Hepatic stellate cell (primary cell): ENCODE data around the gene ANAPC15.

Source experiments
- DNase-seq: peaks from one replicate; pipeline ENCODE4 v3.0.0; 2011; ENCODE audit warnings: low spot score

Gene ANAPC15

GRCh38 chr11:72085621-72086351, 26.7 kb downstream of the ANAPC15 start:
- no peak for DNase-seq

DNA sequence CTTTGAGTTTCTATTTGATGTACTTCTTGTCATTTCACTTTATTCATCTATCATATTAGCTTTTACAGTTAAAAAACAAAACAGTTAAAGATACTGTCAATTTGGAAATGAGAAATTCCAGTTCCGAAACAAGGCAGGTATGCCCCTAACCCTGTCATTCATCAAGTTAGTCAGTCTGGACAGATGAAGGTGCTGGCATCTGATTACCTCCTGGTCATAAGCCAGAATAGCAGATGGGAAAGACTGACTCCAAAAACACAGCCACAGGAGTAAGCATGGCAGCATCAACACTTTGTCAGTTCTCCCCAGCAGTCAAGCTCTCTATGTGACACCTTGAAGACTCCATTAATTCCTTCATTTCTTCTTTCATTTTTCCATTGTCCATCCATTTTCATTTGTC, 27.5 kb downstream of the ANAPC15 start:
- no peak for DNase-seq

- DNase-seq: no peak
Measured at GRCh38 chr11:72084076-72084475, 28.4 kb downstream of the ANAPC15 start.

DNA sequence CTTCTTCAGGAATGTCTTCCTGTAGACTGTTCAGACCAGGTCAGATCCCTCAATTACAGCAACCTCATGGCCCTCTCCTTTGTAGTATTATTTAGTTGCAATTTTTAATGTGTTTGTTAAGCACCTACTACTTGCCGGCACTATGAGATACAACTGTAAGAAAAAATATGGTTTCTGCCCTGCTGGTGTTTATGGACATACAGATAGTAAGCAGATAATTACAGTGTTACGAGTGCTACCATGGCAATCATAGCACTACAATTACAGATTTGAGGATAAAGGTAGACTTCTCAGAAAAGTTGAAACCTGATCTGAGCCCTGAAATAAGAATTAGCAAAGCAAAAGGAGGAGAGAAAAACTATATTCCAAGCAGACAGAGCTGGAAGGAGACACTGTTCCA, 29.1 kb downstream of the ANAPC15 start:
- no peak for DNase-seq

DNA sequence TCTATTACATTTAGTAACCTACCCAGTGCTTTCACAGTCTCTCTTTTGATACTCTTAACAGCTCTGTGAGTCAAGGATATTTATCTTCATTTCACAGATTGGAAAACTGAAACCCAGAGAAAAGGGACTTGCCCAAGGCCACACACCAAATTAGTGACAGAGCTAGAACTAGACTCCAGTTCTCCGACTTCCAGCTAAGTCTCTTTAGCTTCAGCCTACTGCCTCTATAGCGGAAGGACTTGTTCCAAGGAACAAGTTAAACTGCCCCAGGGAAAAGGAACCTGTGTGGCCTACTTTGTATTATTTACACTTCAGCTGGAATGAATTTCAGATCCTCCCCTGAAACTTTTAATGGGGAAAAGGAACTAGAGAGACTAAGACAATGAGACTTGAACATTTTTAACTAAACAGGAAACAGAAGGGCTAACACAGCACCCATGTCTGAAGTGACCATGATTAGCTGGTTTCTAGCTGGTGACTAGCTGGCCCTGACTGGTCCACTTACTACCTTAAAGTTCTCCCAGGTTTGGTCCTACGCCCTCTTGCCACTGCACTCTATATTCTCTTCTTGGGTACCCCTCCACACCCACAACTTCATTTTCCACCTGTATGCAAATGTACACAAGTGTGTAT, 30.6 kb downstream of the ANAPC15 start:
- no peak for DNase-seq

GRCh38 chr11:72081184-72081644, 31.3 kb downstream of the ANAPC15 start:
- no peak for DNase-seq

DNA sequence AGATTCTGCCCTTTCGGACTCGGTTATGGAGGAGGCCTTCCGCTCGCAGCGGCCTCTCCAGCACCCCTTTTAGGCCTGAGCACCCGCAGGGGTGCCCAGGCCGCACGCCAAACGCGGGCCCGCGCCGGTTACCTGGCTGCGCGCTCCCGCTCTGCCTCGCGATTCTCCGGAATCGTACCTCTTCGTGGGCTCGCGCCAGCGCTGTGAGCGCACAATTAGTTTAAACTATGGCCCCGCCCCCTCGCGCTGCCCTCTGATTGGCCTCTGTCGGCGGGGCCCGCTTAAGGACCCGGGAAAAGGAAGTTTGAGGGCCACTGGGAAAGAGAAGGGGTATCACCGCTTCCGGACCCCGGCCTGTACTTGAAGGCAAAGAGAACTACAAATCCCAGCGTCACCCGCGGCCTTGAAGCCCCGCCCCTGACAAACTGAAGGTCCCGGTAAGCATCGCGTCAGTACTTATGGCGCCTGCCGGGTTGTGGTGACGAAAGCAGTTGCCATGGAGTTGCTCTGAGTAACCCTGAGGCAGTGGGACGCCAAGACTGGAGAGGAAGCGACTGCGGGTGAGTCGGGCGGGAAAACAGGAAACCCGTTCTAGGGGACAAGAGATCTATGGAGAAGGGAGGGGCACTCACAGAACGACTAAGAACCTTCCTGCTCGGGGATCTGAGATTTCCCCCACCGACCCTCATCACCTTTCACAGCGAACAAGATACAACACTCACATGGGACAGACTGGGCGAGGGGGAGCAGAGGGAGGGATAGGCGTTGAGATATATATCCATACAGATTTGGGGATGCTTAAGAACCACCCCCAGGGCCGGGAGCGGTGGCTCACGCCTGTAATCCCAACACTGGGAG, 31.9 kb downstream of the ANAPC15 start, which contains the start of the genes LRRC51 and NUMA1:
Gene LRRC51 (plus strand): TSS at position 525 of the 858 bp plus-strand sequence. CDS start 8,234 bp downstream, outside the sequence.
Gene NUMA1 (minus strand): TSS at position 217 of the 858 bp plus-strand sequence. CDS start 44,599 bp downstream, outside the sequence.
- DNase-seq: peak; percentile 92

DNA sequence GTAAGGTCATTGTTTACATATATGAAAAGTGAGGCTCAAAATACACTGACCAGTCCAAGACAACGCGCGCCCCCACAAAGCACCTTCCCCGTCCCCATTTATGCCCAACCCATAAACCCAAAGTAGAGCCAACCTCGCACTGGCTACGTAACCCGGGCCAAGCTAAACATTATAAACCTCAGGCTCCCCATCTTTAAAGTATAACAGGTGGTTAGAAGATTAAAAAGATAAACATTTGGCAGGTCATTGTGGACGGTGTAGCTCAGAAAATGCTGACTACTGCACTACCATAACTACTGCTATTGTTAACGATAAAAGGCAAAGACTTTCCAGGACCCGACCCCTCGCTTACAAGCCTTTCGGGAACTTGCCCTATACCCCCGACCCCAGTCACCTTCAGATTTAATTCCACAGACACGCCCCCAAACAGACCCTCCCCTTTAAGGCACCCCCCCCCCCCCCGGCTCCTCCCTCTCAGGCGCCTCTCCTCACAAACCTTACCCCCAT, 32.6 kb downstream of the ANAPC15 start:
- DNase-seq: peak; percentile 49

DNA sequence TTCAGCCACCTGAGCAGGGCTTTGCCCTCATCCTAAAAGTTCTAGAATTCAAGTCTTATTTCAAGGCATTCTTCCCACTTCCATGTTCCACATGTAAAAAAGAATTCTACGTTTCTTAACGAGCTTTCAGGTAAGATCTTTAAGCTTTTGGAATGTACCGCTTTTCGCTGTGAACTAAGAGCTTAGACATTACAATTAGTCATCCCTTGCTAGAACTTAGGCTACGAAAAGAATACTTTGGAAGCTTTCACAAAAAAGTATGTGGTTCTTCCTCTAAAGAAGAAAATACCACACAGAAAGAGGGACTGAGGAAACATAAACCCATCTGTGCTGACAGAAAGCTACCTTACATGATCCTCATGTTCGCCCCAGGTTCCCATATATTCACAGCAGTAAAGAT, 34.0 kb downstream of the ANAPC15 start:
- no peak for DNase-seq

- DNase-seq: no peak
Measured at GRCh38 chr11:72075756-72076155, 36.7 kb downstream of the ANAPC15 start.

DNA sequence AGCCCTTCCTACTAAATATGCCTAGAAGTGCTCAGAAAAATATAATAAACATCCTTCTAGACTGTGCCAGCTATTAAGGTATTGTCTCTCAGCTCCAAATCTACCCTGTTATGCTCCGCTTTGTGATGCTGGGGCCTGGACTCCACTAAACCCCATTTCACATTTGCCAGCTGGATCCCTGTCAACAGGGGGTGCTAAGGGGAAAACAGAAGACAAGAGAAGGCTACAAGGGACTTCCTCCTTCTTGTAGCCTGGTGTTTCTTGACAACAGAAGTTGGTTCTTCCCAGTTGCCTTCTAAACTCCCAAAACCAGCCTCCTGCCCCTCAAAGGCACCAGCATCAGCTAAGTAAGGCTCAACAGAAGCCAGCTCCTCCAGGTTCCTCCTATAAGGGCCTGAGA, 37.4 kb downstream of the ANAPC15 start:
- DNase-seq: no peak

DNA sequence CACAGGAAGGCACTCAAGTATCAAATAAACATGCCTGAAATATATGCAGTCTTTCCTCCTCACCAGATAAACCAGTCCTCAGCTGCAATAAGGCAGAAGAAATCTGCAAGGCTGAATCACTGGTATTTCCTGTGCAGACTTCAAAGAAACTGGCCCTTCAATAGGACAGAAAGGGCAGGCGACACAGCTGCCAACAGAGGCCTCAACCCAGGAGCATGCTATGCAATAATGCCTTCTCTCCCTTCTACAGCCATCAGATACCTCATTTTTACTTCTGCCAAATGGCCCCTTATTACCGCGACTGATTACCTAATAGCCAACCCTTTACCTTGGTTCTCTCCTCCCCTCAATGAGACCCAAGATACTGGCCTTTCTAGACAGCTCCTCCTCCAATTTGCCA, 40.1 kb downstream of the ANAPC15 start:
- peak; percentile 60 for DNase-seq

- no peak for DNase-seq
Measured at GRCh38 chr11:72070491-72070890, 42.0 kb downstream of the ANAPC15 start.

GRCh38 chr11:72069787-72070251, 42.7 kb downstream of the ANAPC15 start:
- DNase-seq: peak; percentile 58

DNA sequence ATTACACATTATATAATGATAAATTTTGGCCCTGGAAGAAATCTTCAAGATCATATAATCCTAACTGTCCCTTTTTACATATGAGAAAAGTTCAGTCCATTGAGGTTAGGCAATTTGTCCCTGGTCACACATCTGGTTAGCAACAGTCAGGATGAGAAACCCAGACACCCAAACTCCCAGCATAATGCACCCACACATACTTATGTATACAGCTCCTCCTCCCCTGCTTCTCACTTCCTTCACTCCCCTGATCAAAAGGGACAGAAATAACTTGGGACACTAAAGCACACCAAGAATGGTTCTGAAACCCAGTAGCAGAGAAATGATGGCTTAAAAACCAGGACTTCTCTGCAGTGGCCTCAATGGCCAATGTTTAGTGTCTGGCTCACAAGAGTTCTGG, 43.3 kb downstream of the ANAPC15 start:
- no peak for DNase-seq

DNA sequence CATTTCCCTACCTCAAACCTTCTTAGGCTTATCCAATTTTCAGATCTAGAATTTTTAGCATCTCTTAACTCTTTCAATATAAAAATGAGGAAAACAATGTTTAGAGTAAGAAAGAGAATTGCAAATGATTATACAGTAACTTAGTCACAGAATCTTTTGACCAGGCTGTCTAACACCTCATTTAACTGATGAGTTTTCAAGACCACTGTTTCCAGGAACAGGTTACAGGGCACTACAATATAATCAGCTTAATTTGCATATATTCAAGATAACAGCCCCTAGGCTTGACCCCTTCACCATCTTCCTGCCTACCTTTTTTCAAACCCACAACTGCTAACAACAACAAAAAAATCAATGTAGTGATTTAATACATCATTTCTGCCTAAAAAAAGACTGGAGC, 44.8 kb downstream of the ANAPC15 start:
- no peak for DNase-seq

DNA sequence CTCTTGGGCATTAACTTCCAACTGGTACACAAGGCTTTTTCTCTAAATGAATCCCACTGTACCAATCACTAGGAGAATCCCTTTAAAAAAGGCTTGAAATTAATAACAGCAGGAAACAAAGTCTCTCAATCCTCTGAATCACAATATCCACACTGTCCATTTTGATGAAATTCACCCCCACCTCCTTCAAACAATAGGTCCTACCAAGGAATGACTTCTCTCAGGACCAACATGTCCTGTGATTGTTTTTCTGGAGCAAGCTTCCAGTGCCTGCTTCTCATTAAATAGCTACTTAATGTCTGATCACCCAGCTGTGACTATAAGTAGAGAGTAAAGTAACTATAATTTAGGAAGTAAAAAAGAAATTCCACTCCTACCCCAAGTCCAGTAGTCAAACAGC, 45.2 kb downstream of the ANAPC15 start:
- no peak for DNase-seq

GRCh38 chr11:72066855-72067254, 45.6 kb downstream of the ANAPC15 start:
- no peak for DNase-seq

- DNase-seq: no peak
Measured at GRCh38 chr11:72061739-72062396, 50.6 kb downstream of the ANAPC15 start.
